HepG2 (cell line): ENCODE data around the gene DSCAML1. TPM values are rescaled to one million over a fixed set of nuclear protein-coding genes. Genes with fewer than 3 reads are reported as not detected.

Experiments used
- ATAC-seq: fragments of 200-7000 bp; cut with Tn5 transposase; 3 replicates; pipeline ENCODE4 v1.9.1; 2020; ENCODE audit warnings: mild to moderate bottlenecking, moderate library complexity
- BruUV-seq: library from RNA; stranded (reverse); fragments of 400-500 nt; replicated peaks from 2 replicates; lab custom pipeline; 2021; lab: Mats Ljungman, UMichigan
- CTCF ChIA-PET: fragments of 300-600 bp; formaldehyde crosslinking; extraction: SDS; loops from one replicate; lab custom pipeline; 2021; ENCODE audit warnings: low total read pairs, inconsistent platforms, low intra/inter-chr PET ratio; lab: Yijun Ruan, JAX
- POLR2A ChIA-PET: fragments of 350-600 bp; sonication (Branson Sonifier 250); formaldehyde crosslinking; loops from one replicate; lab custom pipeline; 2020; ENCODE audit warnings: antibody characterized with exemption, inconsistent platforms; lab: Yijun Ruan, JAX
- DNase-seq: peaks from one replicate; pipeline ENCODE4 v3.0.0-alpha.2; 2015; ENCODE audit warnings: low spot score
- FAIRE-seq: peaks from 3 replicates; lab custom pipeline; 2011; peaks lifted over from hg19 to GRCh38; lab: Jason Lieb, UNC
- H2AFZ ChIP-seq: one replicate; pipeline ENCODE4 v1.6.1; 2011; ENCODE audit warnings: low read length, inconsistent platforms
- H3K27ac ChIP-seq: fragments of 300-600 bp; 3 replicates; pipeline ENCODE4 v1.8.0; 2011; ENCODE audit warnings: mixed run types, mild to moderate bottlenecking, mixed read lengths, low read length, inconsistent platforms; ENCODE audit not compliant: insufficient read depth; ENCODE audit errors: extremely low read length
- H3K27me3 ChIP-seq, 2 experiments: fragments of 200-600 bp in 1 of 2; 2 replicates in 1 of 2; 3 replicates in 1 of 2; pipeline versions ENCODE4 v1.6.0 to v1.8.0; 2011; ENCODE audit warnings: low read length in 2 of 2, mild to moderate bottlenecking in 2 of 2, moderate library complexity in 2 of 2, inconsistent platforms in 1 of 2; ENCODE audit not compliant: insufficient read depth in 2 of 2, control insufficient read depth in 1 of 2
- H3K36me3 ChIP-seq, 2 experiments: fragments of 200-600 bp in 1 of 2; replicated peaks in 1 of 2; 2 replicates in 1 of 2; 3 replicates in 1 of 2; pipeline versions ENCODE4 v1.5.1 to v1.8.0; 2011; ENCODE audit warnings: low read length in 2 of 2, inconsistent platforms in 1 of 2; ENCODE audit not compliant: insufficient read depth in 2 of 2, control insufficient read depth in 1 of 2
- H3K4me1 ChIP-seq: 2 replicates; pipeline ENCODE4 v1.5.1; 2012; ENCODE audit warnings: low read length, inconsistent platforms; ENCODE audit not compliant: insufficient read depth
- H3K4me2 ChIP-seq: 2 replicates; pipeline ENCODE4 v1.6.0; 2011; ENCODE audit warnings: low read depth, low read length, inconsistent platforms
- H3K4me3 ChIP-seq, 3 experiments: fragments of 200-600 bp in 1 of 3; sonication (generic), shearing (Covaris generic) in 1 of 3; replicated peaks in 1 of 3; 2 replicates each; pipeline ENCODE4 v1.5.1; 2011 to 2016; ENCODE audit warnings: low read length in 3 of 3, inconsistent platforms in 2 of 3, low read depth in 2 of 3, mild to moderate bottlenecking in 2 of 3, control low read depth in 1 of 3, mixed read lengths in 1 of 3; ENCODE audit not compliant: insufficient read depth in 1 of 3
- H3K79me2 ChIP-seq: one replicate; pipeline ENCODE4 v1.6.1; 2011; ENCODE audit warnings: low read length, inconsistent platforms; ENCODE audit not compliant: insufficient read depth
- H3K9ac ChIP-seq: 2 replicates; pipeline ENCODE4 v1.6.0; 2011; ENCODE audit warnings: mild to moderate bottlenecking, low read depth, low read length, inconsistent platforms; ENCODE audit not compliant: insufficient read depth
- H3K9me3 ChIP-seq: 2 replicates; pipeline ENCODE4 v1.5.1; 2012; ENCODE audit warnings: mild to moderate bottlenecking, low read length
- H4K20me1 ChIP-seq: 2 replicates; pipeline ENCODE4 v1.6.0; 2011; ENCODE audit warnings: inconsistent platforms, mild to moderate bottlenecking, low read length, moderate library complexity; ENCODE audit not compliant: insufficient read depth
- GMEB2 ChIP-seq: IDR thresholded peaks from 2 replicates; pipeline ENCODE4 v1.6.1; 2016; ENCODE audit warnings: missing biosample characterization, missing genetic modification reagents, low read depth
- HNF1A ChIP-seq, 2 experiments: sonication (generic) in 1 of 2; formaldehyde crosslinking in 1 of 2; IDR thresholded peaks; 2 replicates each; pipeline versions ENCODE4 v1.4.0 to v1.6.1; 2016 to 2020; ENCODE audit warnings: borderline replicate concordance in 1 of 2, low read depth in 1 of 2, mild to moderate bottlenecking in 1 of 2, missing genetic modification reagents in 1 of 2
- MAFG ChIP-seq: sonication (generic); formaldehyde crosslinking; IDR thresholded peaks from 2 replicates; pipeline ENCODE4 v1.5.1; 2020; ENCODE audit warnings: mild to moderate bottlenecking, missing genetic modification reagents
- NFKB2 ChIP-seq: sonication (generic); formaldehyde crosslinking; IDR thresholded peaks from 2 replicates; pipeline ENCODE4 v1.4.0; 2020; ENCODE audit warnings: missing genetic modification reagents, borderline replicate concordance
- RARG ChIP-seq: sonication (generic); formaldehyde crosslinking; IDR thresholded peaks from 2 replicates; pipeline ENCODE4 v1.4.0; 2020; ENCODE audit warnings: low read depth, mild to moderate bottlenecking, missing genetic modification reagents
- ZBTB7A ChIP-seq: sonication (generic); formaldehyde crosslinking; IDR thresholded peaks from 2 replicates; pipeline ENCODE4 v1.8.0; 2022; ENCODE audit warnings: mild to moderate bottlenecking, missing genetic modification reagents
- ZFP41 ChIP-seq: sonication (generic); formaldehyde crosslinking; IDR thresholded peaks from 2 replicates; pipeline ENCODE4 v1.4.0; 2020; ENCODE audit warnings: mild to moderate bottlenecking, missing genetic modification reagents, borderline replicate concordance
- ZNF317 ChIP-seq: sonication (generic); formaldehyde crosslinking; IDR thresholded peaks from 2 replicates; pipeline ENCODE4 v1.5.0; 2020; ENCODE audit warnings: mild to moderate bottlenecking, missing genetic modification reagents
- ZNF781 ChIP-seq: sonication (generic); formaldehyde crosslinking; IDR thresholded peaks from 2 replicates; pipeline ENCODE4 v1.5.1; 2020; ENCODE audit warnings: borderline replicate concordance, mild to moderate bottlenecking, missing genetic modification reagents; ENCODE audit errors: not compliant biosample characterization
- WGBS: methylation state at CpG from one replicate; pipeline ENCODE4 v1.1.6; 2017; ENCODE audit warnings: low lambda C conversion rate; 5-methylcytosine and 5-hydroxymethylcytosine counted together
- in situ Hi-C: cut with HindIII; loops from 2 replicates; pipeline ENCODE4 v1.10.0; 2017; ENCODE audit warnings: low pct_unique_long_range_greater_than_20kb; ENCODE audit not compliant: extremely low pct_ligation_motif_present
- intact Hi-C: fragments of 100-400 bp; cut with micrococcal nuclease; formaldehyde crosslinking; loops from one replicate; pipeline ENCODE4 v1.10.0; 2022; ENCODE audit not compliant: unreplicated experiment
- polyA plus RNA-seq, 8 experiments: library from polyadenylated mRNA; depleted of rRNA in 3 of 8; stranded (reverse) in 7 of 8; unstranded in 1 of 8; fragments of >200 nt; fragmentation: Illumina TruSeq in 4 of 8; extraction: Trizol in 4 of 8; gene quantifications; 2 replicates each; pipeline versions ENCODE4 v1.2.1 to v1.2.3, GENCODE V29; 2011 to 2016; ENCODE audit warnings: low read depth in 4 of 8, missing spikeins in 1 of 8, mixed read lengths in 1 of 8; ENCODE audit not compliant: insufficient read depth in 1 of 8
- total RNA-seq, 5 experiments: library from RNA; depleted of rRNA; stranded (reverse); fragments of >200 nt; fragmentation: Illumina TruSeq; extraction: Trizol; gene quantifications; 2 replicates each; pipeline ENCODE4 v1.2.3, GENCODE V29; 2016; ENCODE audit warnings: low read depth in 1 of 5

Gene DSCAML1
- total and polyA plus RNA-seq, 2 of the 13 experiments (the other 11 are each of a cell fraction or from before 2014, with no cell fraction given) = 0.29 to 0.40 TPM

- ATAC-seq (no peak), FAIRE-seq (no peak), DNase-seq (no peak)
- CTCF ChIA-PET = no interaction called here
- POLR2A ChIA-PET = no interaction called here
- no TSS peak for BruUV-seq
- Histone ChIP-seq H3K4me1 (no peaks in the 10 kb centered on the region), H3K4me3 (no peak overlapping the region), H3K9ac (no peak overlapping the region), H3K79me2 (no peaks in the 10 kb centered on the region), H3K4me2 (no peak overlapping the region), H3K9me3 (no peaks in the 10 kb centered on the region), H4K20me1 (peaks cover 5% of the 10 kb centered on the region; the same call in 1 of the 2 replicates), H3K27me3 (0 out of 5 replicates have a peak, but pooled peaks cover 0 to 7% of the 10 kb centered on the region in 2 experiments), H3K27ac (no peak overlapping the region), H2AFZ (no peak overlapping the region), H3K36me3 (no peaks in the 10 kb centered on the region)
- TF ChIP-seq ZBTB7A (CRISPR knock-in tag) (no peak), HNF1A (IDR thresholded peaks at IDR 0.05; ENCODE audit: low read depth) (no peak), HNF1A (CRISPR knock-in tag; IDR thresholded peaks at IDR 0.05; ENCODE audit: borderline replicate concordance) (no peak)
- in situ Hi-C loops = no loop called here
- 44% methylated on average over 7 of the region's 7 CpGs for WGBS
- intact Hi-C loops = no loop called here
Observed at GRCh38 chr11:117670924-117671323, 126.1 kb downstream of the DSCAML1 start.

- BruUV-seq = no TSS peak
- POLR2A ChIA-PET = no interaction called here
- Histone ChIP-seq H3K36me3 (no peaks in the 10 kb centered on the region), H3K4me2 (no peak overlapping the region), H3K9ac (no peak overlapping the region), H3K27ac (no peak overlapping the region), H3K4me1 (peaks cover under 1% of the 10 kb centered on the region; the same call in 1 of the 2 replicates)
- no peak for FAIRE-seq
- in situ Hi-C loops = no loop called here
- no peak for TF ChIP-seq ZNF781 (CRISPR knock-in tag)
- no peak for TF ChIP-seq GMEB2 (CRISPR knock-in tag)
- no peak for TF ChIP-seq MAFG
- TF ChIP-seq RARG (CRISPR knock-in tag) = no peak
- no peak for TF ChIP-seq ZFP41 (CRISPR knock-in tag)
- no peak for TF ChIP-seq NFKB2 (CRISPR knock-in tag)
- no peak for TF ChIP-seq ZNF317 (CRISPR knock-in tag)
- TF ChIP-seq, all 625 proteins: peak for 0
- H4K20me1 ChIP-seq = peaks cover 5% of the 10 kb centered on the region; the same call in 1 of the 2 replicates
- no peaks in the 10 kb centered on the region for H3K79me2 ChIP-seq
- H3K27me3 ChIP-seq = 0 out of 5 replicates have a peak, but pooled peaks cover 0 to 3% of the 10 kb centered on the region in 2 experiments
- DNase-seq (no peak), ATAC-seq (no peak)
- H3K9me3 ChIP-seq = no peaks in the 10 kb centered on the region
- intact Hi-C loops = no loop called here
- no peak overlapping the region for H3K4me3 ChIP-seq
- H2AFZ ChIP-seq = no peak overlapping the region
- WGBS = 27% methylated on average over 4 of the region's 5 CpGs
- CTCF ChIA-PET = no interaction called here
Observed at GRCh38 chr11:117670443-117670842, 126.6 kb downstream of the DSCAML1 start.
